HG02763 (cell line): ENCODE data around the gene OLFM2.
A peak's percentile ranks its signal among the peaks of the same experiment; 100 is the strongest.
"Not testable (repeated sequence)": the region's sequence is repeated elsewhere in the genome, so short reads cannot be mapped to it uniquely, and the experiment has no call there.

ENCODE experiments used
- ATAC-seq: cut with Tn5 transposase; IDR thresholded peaks from one replicate; pipeline ENCODE4 v1.9.1; 2021; ENCODE audit warnings: mild to moderate bottlenecking, moderate library complexity; ENCODE audit not compliant: unreplicated experiment

Gene OLFM2

DNA sequence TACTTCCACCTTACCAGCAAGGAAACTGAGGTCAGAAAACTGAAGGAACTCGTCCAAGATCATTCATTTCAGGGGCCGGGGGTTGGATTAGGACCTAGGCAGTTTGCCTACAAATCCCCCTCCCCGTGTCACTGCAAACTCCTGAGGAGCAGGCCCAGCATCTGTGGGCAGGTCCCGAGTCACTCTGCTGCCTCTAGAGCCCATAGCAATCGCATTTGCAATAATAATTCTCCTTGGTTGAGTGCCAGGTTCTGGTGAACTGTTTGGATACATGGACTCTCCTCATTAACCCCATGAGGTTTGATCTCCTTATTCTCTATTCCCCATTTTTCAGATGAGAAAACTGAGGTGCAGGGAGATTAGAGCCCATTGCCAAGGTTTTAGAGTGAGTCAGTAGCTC lies 100.3 kb downstream of the OLFM2 start:
- ATAC-seq, result no peak

DNA sequence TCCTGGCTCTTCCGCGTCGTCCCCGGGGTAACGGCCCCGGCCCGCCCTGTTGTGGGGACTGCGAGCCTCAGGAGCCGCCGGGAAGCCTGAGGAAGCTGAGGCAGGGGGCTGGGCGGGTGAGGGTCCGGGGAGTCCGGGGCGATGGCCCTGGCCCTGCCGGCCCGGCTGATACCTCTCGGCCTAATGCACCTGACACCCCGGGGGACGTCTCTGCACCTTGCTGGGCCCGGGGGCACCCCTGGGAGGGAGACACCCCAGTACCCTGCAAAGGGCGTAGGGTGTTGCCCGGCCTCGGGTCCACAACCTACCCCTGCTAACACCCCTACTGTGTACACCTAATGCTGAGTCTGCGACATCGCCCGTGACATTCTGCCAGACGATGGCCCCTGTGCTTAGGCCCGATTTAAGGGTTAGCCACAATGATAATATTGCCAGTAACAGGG lies 100.8 kb downstream of the OLFM2 start:
- no peak for ATAC-seq

DNA sequence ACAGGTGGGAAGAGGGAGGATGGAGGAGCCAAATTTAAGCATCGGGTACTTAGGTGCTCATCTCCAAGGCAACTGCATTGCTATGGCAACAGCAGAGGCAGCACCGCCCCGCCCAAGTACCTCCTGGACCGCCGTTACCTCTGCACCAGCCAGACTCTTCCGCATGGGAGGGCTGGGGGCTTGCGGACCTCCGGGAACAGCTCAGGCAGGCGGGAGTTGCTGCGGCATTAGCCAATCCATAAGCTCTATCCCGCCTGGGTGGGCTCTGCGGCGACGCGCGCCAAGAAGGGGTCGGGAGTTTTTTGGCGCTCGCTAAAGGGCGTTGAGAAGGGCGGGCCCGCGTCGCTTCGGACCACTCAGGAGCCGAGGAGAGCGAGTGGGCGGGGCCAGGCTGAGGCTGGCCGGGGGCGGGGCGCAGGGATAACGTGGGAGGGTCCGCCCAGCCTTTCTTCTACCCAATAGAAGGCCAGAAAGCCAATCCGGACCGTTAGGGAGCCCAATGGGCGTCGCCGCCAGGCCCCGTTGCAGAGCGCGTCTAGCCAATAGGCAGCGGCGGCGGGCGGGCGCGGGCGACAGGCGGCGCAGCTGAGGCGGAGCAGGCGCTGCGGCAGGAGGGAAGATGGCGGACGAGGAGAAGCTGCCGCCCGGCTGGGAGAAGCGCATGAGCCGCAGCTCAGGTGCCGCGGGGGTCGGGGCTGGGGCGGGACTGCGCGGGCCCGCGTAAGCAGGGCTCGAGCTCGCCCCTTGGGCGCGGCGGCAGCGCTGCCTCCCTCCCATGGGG lies 101.4 kb downstream of the OLFM2 start, which contains the start of gene PIN1:
Gene PIN1, plus strand, starts transcription at position 593 of the 781 bp plus-strand sequence. Its CDS starts 27 bp downstream, at position 620.
- ATAC-seq, result peak; percentile 95

DNA sequence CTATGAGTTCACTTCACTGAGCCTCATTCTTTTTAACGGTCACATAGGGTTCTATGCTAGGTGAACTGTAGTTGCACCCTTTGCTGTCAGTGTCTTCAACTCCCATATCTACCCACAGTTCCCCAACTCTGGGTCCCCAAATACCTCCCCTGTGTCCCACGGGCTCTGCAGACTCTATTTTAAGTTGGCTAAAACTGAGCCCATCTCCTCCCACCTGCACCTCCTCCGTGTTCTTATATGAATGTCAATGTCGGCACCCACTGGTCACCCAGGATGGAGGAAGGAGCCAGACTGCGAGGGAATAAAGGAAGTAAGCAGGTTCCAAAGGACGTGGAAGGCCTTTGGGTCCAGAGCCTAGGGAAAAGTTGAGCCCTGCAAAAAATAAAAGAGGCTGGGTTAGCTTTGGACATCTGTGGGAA lies 102.0 kb downstream of the OLFM2 start:
- no peak for ATAC-seq

DNA sequence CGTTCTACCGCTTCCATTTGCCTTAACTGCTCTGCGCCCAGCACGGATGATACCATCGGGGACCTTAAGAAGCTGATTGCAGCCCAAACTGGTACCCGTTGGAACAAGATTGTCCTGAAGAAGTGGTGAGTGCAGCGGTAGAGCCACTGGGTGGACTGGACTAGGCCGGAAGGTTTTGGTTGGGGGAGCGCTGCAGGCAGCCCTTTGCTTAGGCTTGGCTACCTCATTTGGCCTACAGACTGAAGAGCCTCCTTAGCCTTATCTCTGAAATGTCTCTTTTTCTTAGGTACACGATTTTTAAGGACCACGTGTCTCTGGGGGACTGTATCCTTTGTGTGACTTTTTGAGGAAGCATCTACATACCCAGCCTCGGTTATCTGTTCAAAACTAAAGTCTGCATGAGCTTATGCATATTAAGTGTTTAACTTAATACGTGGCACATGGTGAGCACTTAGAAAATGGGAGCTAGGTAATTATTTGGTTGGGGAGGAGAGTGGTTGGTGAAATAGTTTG lies 107.7 kb downstream of the OLFM2 start:
- no peak for ATAC-seq

DNA sequence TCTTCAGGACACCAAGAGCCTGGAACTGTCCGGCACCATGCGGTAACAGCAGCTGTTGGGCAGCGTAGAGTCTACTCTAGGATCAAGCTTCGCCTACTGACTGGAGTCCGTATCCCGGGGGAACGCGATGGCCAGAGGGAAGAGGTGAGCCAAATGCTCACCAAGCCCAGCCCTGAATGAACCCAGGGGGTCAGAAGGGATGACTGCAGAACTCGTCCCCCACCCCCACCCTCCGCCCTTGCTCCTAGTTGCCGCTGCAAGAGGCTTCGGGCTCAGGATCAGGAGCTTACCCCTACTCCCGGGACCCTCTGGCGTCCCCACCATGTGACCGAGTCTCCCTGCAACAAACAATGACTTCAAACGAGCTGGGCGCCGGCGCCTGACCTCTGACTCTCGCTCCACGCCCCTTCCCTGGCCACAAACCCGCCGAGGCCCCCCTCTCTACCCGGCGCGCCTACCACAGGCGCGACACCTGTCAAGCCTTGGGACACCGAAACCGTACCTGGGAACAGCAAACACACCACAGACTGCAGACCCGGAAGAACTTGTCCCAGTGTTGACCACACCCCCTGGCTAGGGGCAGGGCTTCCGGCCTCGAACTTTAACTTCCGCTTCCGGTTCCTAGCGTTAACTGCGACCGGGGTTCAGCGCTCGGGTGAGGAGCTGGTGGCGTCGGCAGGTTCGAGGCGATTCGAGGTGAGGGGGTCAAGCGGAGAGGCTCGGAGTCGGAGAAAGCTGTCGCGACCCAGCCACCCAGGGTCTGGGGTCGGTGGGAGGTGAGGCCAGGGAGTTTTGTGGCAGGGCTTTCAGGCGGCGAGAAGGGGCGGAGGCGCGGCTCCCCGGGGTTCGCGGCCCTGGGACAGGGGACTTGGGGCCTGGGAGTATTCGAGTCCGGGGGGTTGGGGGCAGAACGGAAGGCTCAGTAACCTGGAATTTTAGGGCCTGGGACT lies 108.8 kb downstream of the OLFM2 start, which contains the start of gene UBL5:
Gene UBL5, plus strand, starts transcription at position 630 of the 950 bp plus-strand sequence. CDS start 420 bp downstream, outside the sequence.
- peak; percentile 91 for ATAC-seq

DNA sequence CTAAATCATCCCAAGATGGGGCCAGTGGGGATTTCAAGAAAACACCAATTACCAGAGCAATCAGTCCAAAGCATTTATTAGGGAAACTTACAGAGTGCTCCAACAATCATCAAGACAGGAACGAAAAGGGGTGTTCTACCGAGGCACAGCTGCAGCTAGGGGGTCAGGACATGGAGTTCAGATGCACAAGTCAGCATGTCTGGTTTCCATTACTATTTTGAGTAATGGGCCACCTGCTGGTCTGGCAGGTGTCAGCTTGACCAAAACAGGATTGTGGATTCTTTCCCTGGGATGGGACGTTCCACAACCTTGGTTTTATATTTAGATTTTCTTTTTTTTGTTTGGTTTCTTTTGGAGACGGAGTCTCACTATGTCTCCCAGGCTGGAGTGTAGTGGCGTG lies 112.5 kb downstream of the OLFM2 start:
- ATAC-seq, result no peak

- ATAC-seq, result not testable (repeated sequence)
Observed at GRCh38 chr19:9820034-9820433, 116.3 kb downstream of the OLFM2 start.

DNA sequence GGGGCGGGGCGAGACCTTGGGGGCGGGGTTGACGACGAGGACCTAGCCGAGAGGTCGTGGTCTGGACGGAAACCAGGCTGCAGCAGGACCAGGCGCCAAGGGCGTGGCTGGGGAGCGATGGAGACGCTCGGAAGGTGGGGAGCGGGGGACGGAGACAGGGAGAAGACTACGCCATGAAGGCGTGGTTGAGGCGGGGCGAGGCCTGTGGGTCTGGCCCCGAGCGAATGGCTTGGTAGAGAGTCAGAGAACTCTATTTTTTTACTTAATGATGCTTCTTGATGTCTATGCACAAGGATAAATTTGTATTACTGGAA lies 116.8 kb downstream of the OLFM2 start:
- ATAC-seq, result no peak

DNA sequence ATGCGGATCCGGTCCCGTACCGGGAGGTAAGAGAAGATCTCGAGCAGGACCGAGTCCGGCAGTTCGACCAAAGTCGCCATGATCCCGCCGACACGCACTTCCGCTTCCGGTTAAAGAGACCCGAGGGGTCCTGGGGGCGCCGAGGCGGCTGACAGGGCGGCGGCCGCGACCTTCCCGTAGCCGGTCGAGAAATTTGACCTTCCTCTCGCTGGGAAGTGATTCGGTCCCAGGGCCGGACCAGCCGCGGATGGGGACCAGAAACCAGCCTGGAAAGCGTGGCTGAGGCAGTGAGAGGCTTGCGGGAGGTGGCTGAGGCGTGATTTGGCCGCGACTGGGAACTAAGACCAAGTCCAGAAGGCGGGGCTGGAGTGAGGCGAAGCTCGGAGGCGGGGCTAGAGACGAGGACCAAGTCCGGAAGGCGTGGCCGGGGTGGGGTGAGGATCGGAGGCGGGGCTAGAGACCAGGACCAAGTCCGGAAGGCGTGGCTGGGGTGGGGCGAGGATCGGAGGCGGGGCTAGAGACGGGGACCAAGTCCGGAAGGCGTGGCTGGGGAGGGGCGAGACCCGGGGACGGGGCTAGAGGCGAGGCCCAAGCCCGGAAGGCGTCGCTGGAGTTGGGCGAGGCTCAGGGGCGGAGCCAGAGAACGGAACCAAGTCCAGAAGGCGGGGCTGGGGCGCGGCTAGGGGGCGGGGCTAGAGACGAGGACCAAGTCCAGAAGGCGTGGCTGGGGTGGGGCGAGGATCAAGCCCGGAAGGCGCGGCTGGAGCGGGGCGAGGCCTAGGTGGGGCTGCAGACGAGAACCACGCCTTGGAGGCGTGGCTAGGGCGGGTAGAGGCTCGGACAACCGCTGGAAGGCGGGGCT lies 117.3 kb downstream of the OLFM2 start, which contains the start of gene FBXL12:
Gene FBXL12, minus strand, starts transcription at position 346 of the 862 bp plus-strand sequence. Its CDS starts 266 bp downstream, at position 80.
- ATAC-seq, result peak; percentile 85

- ATAC-seq, result no peak
Observed at GRCh38 chr19:9818175-9818733, 118.1 kb downstream of the OLFM2 start.

GRCh38 chr19:9811139-9811538 lies 125.2 kb downstream of the OLFM2 start:
- no peak for ATAC-seq

DNA sequence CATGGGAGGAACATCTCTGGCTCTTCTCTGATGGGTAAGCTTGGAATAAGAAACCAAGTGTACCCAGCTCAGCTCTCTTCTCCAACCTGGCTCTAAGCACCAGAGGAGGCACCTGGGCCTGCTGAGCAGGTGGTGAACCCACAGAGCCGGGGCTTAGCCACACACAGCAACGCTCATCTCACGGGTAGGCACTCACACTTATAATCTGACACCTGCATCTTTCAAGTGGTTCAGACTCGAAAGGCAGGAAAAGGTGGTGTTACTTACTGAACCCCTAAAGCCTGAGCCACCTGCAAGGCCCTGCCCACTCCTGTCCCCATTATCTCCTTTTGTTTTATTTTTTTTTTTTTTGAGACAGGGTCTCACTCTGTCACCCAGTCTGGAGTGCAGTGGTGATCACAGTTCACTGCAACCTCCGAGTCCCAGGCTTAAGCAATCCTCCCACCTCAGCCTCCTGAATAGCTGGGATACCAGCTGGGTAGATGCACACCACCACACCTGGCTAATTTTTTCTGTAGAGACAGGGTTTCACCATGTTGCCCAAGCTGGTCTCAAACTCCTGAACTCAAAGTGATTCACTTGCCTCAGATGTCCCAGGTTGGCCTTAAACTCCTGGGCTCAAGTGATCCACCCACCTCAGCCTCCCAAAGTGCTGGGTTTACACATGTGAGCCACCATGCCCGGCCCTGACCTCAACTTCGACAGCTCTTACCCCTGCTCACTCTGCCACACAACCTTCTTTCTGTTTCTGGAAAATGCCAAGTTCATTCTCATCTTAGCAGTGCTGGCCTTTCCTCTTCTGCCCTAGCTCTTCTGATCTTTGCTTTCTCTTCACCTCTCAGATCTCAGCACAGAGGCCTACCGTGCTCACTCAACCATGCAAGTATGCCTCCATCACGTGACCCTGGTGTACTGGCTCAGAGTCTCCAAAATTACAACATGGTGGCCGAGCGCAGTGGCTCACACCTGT lies 127.2 kb downstream of the OLFM2 start:
- no peak for ATAC-seq

DNA sequence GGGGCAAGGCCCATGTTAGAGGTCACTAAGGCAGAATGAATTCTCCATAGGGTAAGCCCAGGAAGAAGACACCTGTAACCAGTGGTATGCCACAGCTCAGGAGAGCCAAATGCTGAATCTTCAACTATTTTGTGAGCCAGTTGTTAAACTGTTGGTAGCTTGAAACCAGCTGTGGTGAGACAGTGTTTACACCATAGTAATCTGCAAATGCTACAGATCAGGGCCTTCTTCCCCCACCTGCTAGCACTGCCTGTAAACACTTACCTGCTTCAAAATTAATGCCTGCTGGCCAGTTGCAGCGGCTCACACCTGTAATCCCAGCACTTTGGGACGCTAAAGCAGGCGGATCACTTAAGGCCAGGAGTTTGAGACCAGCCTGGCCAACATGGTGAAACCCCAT lies 129.5 kb downstream of the OLFM2 start:
- ATAC-seq, result no peak
